ENCODE results near the gene MED25. TPM values are rescaled to one million over a fixed set of nuclear protein-coding genes. Genes with fewer than 3 reads are reported as not detected.

Gene MED25
- total RNA-seq (10 to 100 TPM; 42.3 to 47.2 TPM), polyA plus RNA-seq (23.7 TPM)

DNA sequence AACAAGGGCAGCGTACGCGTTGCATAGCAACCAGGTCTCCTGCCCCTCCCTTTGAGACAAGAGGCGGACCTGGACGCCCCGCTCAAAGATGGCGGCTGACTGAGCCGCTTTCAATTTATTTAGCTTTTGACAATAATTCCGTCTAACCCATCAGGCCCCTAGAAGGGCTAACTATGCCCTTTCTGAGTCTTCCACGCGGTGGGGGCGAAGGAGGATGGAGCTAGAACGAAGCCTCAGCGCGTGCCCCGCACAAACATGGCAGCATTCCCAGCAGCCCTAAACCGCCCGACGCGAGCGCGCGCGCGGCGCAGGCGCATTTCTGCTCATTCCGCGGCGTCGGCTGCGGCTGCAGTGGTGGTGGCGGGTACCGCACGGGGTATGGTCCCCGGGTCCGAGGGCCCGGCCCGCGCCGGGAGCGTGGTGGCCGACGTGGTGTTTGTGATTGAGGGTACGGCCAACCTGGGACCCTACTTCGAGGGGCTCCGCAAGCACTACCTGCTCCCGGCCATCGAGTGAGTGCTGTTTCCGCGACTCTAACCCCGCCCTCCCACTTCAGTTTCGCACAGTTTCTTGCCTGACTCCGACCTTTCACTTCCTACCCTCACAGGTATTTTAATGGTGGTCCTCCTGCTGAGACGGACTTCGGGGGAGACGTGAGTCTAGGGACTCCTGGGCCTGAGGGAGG, at the start of gene MED25:
TSS of gene MED25 (plus strand) at position 326 of the 685 bp plus-strand sequence. CDS start at position 379, 53 bp downstream.
- H3K27ac ChIP-seq (ENCODE audit: low read depth, low read length): peak within 1 kb of the TSS; percentile 99
- peaks cover 27% of the 10 kb centered on the region for H3K4me1 ChIP-seq (ENCODE audit: insufficient read depth, low read length)
- peak within 1 kb of the TSS; percentile 86 for H3K4me3 ChIP-seq (ENCODE audit: low read length)
- Mint-ChIP-seq H3K36me3 (peaks cover 0 to 34% (median 3%) of the 10 kb centered on the region in 3 donors), H3K27me3 (peaks cover 0 to 10% of the 10 kb centered on the region in 2 donors), H3K9me3 (no peaks in the 10 kb centered on the region), H3K4me1 (peaks cover 27 to 50% (median 47%) of the 10 kb centered on the region in 3 donors), H3K27ac (peak within 1 kb of the TSS; percentile 100), H3K4me3 (peak within 1 kb of the TSS; percentile 93 to 100 (median 99))
- CTCF ChIA-PET: interaction anchor here (0.9 to 1.2 kb wide), 3 partner anchors 10 to 59 kb away, joined by 3 read pairs; partner anchors contain the start of genes AKT1S1, PTOV1 and TBC1D17
- DNase-seq: peak; percentile 82 to 94 (median 92)
- POLR2A ChIA-PET: interaction anchor here (0.6 to 1.9 kb wide), 7 partner anchors 10 to 59 kb away, joined by 3 to 6 read pairs (median 4); partner anchors contain the start of genes AKT1S1, PTOV1 and TBC1D17
- no peaks in the 10 kb centered on the region for H3K27me3 ChIP-seq (ENCODE audit: insufficient read depth, low read length, poor library complexity, severe bottlenecking)
- H3K9me3 ChIP-seq (ENCODE audit: low read length): no peaks in the 10 kb centered on the region
- no peaks in the 10 kb centered on the region for H3K36me3 ChIP-seq (ENCODE audit: insufficient read depth, low read length)

DNA sequence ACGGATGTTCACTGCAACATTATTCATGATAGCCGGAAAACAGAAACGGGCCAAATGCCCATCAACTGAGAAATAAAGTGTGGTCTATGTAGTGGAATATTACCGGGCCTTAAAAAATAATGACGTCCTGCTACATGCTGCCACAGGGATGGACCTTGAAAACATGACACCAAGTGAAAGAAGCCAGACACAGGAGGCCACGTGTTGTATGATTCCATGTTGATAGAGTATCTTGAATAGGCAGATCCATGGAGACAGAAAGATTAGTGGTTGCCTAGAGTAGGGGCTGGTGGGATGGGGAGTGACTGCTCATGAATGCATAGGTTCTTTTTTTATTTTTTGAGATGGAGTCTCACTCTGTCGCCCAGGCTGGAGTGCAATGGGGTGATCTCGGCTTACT, 47.6 kb upstream of the MED25 start:
- peaks cover 23% of the 10 kb centered on the region for H3K4me1 ChIP-seq (ENCODE audit: insufficient read depth, low read length)

DNA sequence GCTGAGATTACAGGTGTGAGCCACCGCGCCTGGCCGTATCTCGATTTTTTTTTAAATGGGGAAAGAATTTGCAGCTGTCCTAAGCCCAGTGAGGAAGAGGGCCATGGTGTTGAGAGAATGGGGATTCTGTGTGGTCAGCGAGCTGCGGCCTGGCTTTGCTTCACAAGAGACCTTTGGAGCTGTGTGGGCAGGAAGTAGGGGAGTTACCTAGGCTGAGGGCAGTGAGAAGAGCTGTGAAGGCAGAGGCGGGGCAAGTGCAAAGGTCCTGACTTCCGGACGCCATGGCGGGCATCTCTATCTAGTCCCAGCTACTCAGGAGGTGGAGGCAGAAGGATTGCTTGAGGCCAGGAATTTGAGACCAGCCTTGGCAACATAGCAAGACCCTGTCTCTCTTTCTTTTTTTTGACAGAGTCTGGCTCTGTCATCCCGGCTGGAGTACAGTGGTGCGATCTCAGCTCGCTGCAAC, 46.4 kb upstream of the MED25 start:
- H3K36me3 ChIP-seq (ENCODE audit: insufficient read depth, low read length): no peaks in the 10 kb centered on the region
- peaks cover 48 to 61% (median 53%) of the 10 kb centered on the region in 3 donors for H3K4me1 Mint-ChIP-seq
- peaks cover 17% of the 10 kb centered on the region for H3K4me1 ChIP-seq (ENCODE audit: insufficient read depth, low read length)
- H3K4me3 ChIP-seq (ENCODE audit: low read length): no peak overlapping the region
- peak in 1 of 5 donors; percentile 14 for DNase-seq
- POLR2A ChIA-PET: interaction anchor here (0.6 kb wide), 1 partner anchor 61 kb away, joined by 3 read pairs; no protein-coding TSS in a partner anchor
- H3K36me3 Mint-ChIP-seq: peaks cover 0 to 30% (median 0%) of the 10 kb centered on the region in 3 donors
- H3K27ac ChIP-seq (ENCODE audit: low read depth, low read length): no peak overlapping the region
- H3K4me3 Mint-ChIP-seq: peak overlapping the region in 3 of 7 donors; percentile 41 to 44 (median 41)
- H3K27ac Mint-ChIP-seq: peak overlapping the region in 3 of 8 donors; percentile 18 to 65 (median 31)
- CTCF ChIA-PET: interaction anchor here (1.7 kb wide), 1 partner anchor 54 kb away, joined by 5 read pairs; no protein-coding TSS in a partner anchor
- H3K27me3 Mint-ChIP-seq: no peaks in the 10 kb centered on the region
- no peaks in the 10 kb centered on the region for H3K27me3 ChIP-seq (ENCODE audit: insufficient read depth, low read length, poor library complexity, severe bottlenecking)
- no peaks in the 10 kb centered on the region for H3K9me3 Mint-ChIP-seq
- H3K9me3 ChIP-seq (ENCODE audit: low read length): no peaks in the 10 kb centered on the region

More for the DNA sequence above, 47.6 kb upstream of the MED25 start:
- POLR2A ChIA-PET: no interaction called here
- Mint-ChIP-seq H3K4me3 (no peak overlapping the region), H3K27me3 (no peaks in the 10 kb centered on the region), H3K36me3 (peaks cover 0 to 24% (median 0%) of the 10 kb centered on the region in 3 donors), H3K27ac (peak overlapping the region in 1 of 8 donors; percentile 40), H3K9me3 (no peaks in the 10 kb centered on the region), H3K4me1 (peaks cover 48 to 60% (median 54%) of the 10 kb centered on the region in 3 donors)
- DNase-seq: no peak
- CTCF ChIA-PET: interaction anchor here (0.6 to 1.7 kb wide), 2 partner anchors 48 to 53 kb away, joined by 4 to 5 read pairs; no protein-coding TSS in a partner anchor
- Histone ChIP-seq H3K27me3 (ENCODE audit: insufficient read depth, low read length, poor library complexity, severe bottlenecking) (no peaks in the 10 kb centered on the region), H3K9me3 (ENCODE audit: low read length) (no peaks in the 10 kb centered on the region), H3K36me3 (ENCODE audit: insufficient read depth, low read length) (no peaks in the 10 kb centered on the region), H3K4me3 (ENCODE audit: low read length) (no peak overlapping the region), H3K27ac (ENCODE audit: low read depth, low read length) (no peak overlapping the region)

DNA sequence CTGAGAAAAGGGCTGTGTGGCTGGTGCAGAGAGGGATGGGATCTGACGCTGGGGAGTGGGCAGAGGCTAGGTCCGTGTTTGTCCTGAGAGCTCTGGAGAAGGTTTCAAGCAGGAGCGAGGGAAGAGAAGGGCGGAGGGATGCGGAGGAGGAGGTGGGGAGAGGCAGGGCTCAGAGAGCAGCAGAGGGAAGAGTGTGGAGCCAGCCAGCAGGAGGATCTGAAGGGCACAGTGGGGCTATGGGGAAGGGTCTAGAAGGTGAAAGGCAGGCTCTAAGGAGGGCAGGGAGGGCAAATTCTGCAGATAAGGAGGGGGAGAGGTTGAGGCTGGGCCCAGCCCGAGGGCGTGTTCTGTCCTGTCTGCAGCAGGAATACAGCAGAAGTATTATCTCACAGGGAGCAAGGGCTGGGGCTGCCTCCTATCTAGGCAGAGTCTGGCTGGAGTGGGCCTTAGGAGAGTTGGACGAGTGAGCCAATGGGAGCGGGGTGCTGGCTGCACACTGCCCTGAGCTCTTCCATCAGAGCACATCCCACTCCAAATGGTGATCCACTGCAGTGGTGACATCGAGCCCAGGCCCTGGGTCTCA, 45.1 kb upstream of the MED25 start:
- peaks cover 10% of the 10 kb centered on the region for H3K4me1 ChIP-seq (ENCODE audit: insufficient read depth, low read length)
- ChIA-PET POLR2A (no interaction called here), CTCF (no interaction called here)
- no peaks in the 10 kb centered on the region for H3K36me3 ChIP-seq (ENCODE audit: insufficient read depth, low read length)
- H3K36me3 Mint-ChIP-seq: peaks cover 0 to 30% (median 0%) of the 10 kb centered on the region in 3 donors
- no peaks in the 10 kb centered on the region for H3K9me3 ChIP-seq (ENCODE audit: low read length)
- H3K27me3 ChIP-seq (ENCODE audit: insufficient read depth, low read length, poor library complexity, severe bottlenecking): no peaks in the 10 kb centered on the region
- H3K27me3 Mint-ChIP-seq: no peaks in the 10 kb centered on the region
- no peak overlapping the region for H3K4me3 ChIP-seq (ENCODE audit: low read length)
- H3K9me3 Mint-ChIP-seq: no peaks in the 10 kb centered on the region
- H3K27ac Mint-ChIP-seq: peak overlapping the region in 3 of 8 donors; percentile 1 to 40 (median 17)
- peak overlapping the region in 1 of 7 donors; percentile 62 for H3K4me3 Mint-ChIP-seq
- no peak overlapping the region for H3K27ac ChIP-seq (ENCODE audit: low read depth, low read length)
- DNase-seq: no peak
- peaks cover 40 to 53% (median 45%) of the 10 kb centered on the region in 3 donors for H3K4me1 Mint-ChIP-seq

DNA sequence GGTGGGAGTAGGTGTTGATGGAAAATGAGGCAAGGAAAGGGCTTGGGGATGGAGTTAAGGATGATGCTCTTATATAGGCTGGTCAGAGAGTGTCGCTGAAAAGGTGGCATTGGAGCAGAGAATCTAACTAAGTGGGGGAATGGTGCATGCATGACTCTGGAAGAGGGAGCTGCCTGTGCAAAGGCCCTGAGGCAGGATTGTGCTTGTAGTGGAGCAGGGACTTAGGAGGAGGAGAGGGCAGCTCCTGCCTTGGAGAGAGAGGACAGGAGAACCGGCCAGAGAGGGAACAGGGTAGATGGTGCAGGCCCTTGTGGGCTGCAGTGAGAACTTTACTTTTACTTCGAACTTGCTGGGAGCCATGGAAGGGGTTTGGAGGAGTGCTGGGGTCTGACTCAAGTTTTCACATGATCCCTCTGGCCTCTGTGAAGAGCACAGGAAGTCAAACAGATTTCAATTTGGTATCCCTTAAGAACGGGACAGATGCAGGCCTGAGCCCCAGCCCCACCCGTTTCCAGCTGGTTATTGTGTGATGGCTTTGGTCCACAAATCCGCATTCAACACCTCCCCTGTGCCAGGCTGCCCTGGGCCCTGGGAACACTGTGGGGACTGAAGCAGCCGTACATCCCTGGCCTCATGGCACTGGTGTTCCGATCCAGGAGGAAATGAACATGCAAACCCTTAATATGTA, 44.3 kb upstream of the MED25 start:
- Histone ChIP-seq H3K9me3 (ENCODE audit: low read length) (no peaks in the 10 kb centered on the region), H3K27ac (ENCODE audit: low read depth, low read length) (no peak overlapping the region), H3K27me3 (ENCODE audit: insufficient read depth, low read length, poor library complexity, severe bottlenecking) (no peaks in the 10 kb centered on the region), H3K36me3 (ENCODE audit: insufficient read depth, low read length) (no peaks in the 10 kb centered on the region), H3K4me1 (ENCODE audit: insufficient read depth, low read length) (peaks cover 5% of the 10 kb centered on the region), H3K4me3 (ENCODE audit: low read length) (no peak overlapping the region)
- ChIA-PET CTCF (no interaction called here), POLR2A (no interaction called here)
- H3K27me3 Mint-ChIP-seq: no peaks in the 10 kb centered on the region
- H3K4me3 Mint-ChIP-seq: peak overlapping the region in 1 of 7 donors; percentile 17
- DNase-seq: no peak
- H3K36me3 Mint-ChIP-seq: peaks cover 0 to 30% (median 0%) of the 10 kb centered on the region in 3 donors
- peak overlapping the region in 3 of 8 donors; percentile 1 to 89 (median 11) for H3K27ac Mint-ChIP-seq
- no peaks in the 10 kb centered on the region for H3K9me3 Mint-ChIP-seq
- peaks cover 34 to 44% (median 42%) of the 10 kb centered on the region in 3 donors for H3K4me1 Mint-ChIP-seq

DNA sequence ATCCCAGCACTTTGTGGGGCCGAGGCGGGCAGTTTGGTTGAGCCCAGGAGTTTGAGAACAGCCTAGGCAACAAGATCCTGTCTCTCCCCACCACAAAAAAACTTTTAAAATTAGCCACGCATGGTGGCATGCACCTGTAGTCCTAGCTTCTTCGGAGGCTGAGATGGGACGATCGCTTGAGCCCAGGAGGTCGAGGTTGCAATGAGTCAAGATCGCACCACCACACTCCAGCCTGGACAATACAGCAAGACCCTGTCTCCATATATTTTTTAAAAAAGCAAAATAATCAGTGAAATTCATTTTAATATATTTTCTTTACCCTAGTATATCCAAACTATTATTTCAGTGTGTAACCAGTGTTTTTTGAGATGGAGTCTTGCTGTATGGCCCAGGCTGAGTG, 43.1 kb upstream of the MED25 start:
- Mint-ChIP-seq H3K27me3 (no peaks in the 10 kb centered on the region), H3K4me3 (no peak overlapping the region), H3K9me3 (no peaks in the 10 kb centered on the region), H3K27ac (no peak overlapping the region), H3K4me1 (peaks cover 29 to 38% (median 37%) of the 10 kb centered on the region in 3 donors), H3K36me3 (peaks cover 0 to 34% (median 0%) of the 10 kb centered on the region in 3 donors)
- ChIA-PET CTCF (no interaction called here), POLR2A (no interaction called here)
- H3K27ac ChIP-seq (ENCODE audit: low read depth, low read length): no peak overlapping the region
- DNase-seq: no peak
- H3K27me3 ChIP-seq (ENCODE audit: insufficient read depth, low read length, poor library complexity, severe bottlenecking): no peaks in the 10 kb centered on the region
- no peak overlapping the region for H3K4me3 ChIP-seq (ENCODE audit: low read length)
- no peaks in the 10 kb centered on the region for H3K4me1 ChIP-seq (ENCODE audit: insufficient read depth, low read length)
- no peaks in the 10 kb centered on the region for H3K36me3 ChIP-seq (ENCODE audit: insufficient read depth, low read length)
- no peaks in the 10 kb centered on the region for H3K9me3 ChIP-seq (ENCODE audit: low read length)

DNA sequence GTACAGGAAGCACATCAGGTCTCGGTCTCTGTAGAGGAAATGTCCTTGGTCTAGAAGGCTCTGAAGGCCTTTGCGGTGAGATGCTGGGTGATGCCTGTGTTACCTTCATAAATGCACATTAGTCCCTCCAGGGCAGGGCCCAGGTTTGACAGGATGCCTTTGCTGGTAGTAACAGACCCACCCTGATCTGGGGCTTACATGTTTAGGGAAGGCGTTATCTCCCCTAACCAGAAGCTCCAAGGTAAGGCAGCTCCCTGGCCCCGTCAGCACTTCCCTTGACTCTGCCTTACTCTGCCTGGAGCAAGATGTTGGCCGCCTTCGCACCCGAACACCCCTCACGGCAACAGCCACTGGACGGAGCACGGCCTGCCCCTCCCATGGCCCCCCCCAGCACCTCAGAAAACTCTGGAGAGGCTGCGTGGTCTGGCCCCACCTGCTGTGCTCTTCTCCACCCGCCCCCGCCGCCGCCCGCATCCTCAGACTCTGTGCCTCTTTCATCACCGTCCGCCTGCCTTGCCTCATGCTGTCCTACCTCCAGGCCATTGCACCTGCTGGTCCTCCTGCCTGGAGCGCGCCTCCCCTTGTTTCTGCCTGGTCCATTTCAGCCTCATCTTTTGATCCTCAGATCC, 42.2 kb upstream of the MED25 start:
- Mint-ChIP-seq H3K4me1 (peaks cover 29 to 39% (median 34%) of the 10 kb centered on the region in 3 donors), H3K27ac (peak overlapping the region in 6 of 8 donors; percentile 28 to 90 (median 52)), H3K4me3 (no peak overlapping the region), H3K9me3 (no peaks in the 10 kb centered on the region), H3K27me3 (no peaks in the 10 kb centered on the region), H3K36me3 (peaks cover 0 to 37% (median 2%) of the 10 kb centered on the region in 3 donors)
- no peak for DNase-seq
- ChIA-PET CTCF (no interaction called here), POLR2A (no interaction called here)
- Histone ChIP-seq H3K27ac (ENCODE audit: low read depth, low read length) (peak overlapping the region; percentile 38), H3K9me3 (ENCODE audit: low read length) (no peaks in the 10 kb centered on the region), H3K4me3 (ENCODE audit: low read length) (no peak overlapping the region), H3K4me1 (ENCODE audit: insufficient read depth, low read length) (no peaks in the 10 kb centered on the region), H3K27me3 (ENCODE audit: insufficient read depth, low read length, poor library complexity, severe bottlenecking) (no peaks in the 10 kb centered on the region), H3K36me3 (ENCODE audit: insufficient read depth, low read length) (no peaks in the 10 kb centered on the region)

Data from CD8-positive, alpha-beta memory T cell (primary cell).